HEK293 (cell line): ENCODE results near the gene SESN1.

Source experiments
- KLF1 ChIP-seq: fragments of 450-650 bp; formaldehyde crosslinking; IDR thresholded peaks from 2 replicates; pipeline ENCODE4 v1.5.1; 2016; ENCODE audit warnings: missing biosample characterization, missing genetic modification characterization
- WT1 ChIP-seq: fragments of 450-650 bp; formaldehyde crosslinking; IDR thresholded peaks from 2 replicates; pipeline ENCODE4 v1.5.1; 2016; ENCODE audit warnings: missing biosample characterization, missing genetic modification characterization
- ZBTB17 ChIP-seq: fragments of 450-650 bp; formaldehyde crosslinking; IDR thresholded peaks from 2 replicates; pipeline ENCODE4 v1.5.1; 2016; ENCODE audit warnings: missing biosample characterization, missing genetic modification characterization
- ZBTB21 ChIP-seq: fragments of 450-650 bp; formaldehyde crosslinking; IDR thresholded peaks from 2 replicates; pipeline ENCODE4 v1.5.1; 2017; ENCODE audit warnings: missing biosample characterization, missing genetic modification characterization
- ZNF423 ChIP-seq: fragments of 450-650 bp; formaldehyde crosslinking; IDR thresholded peaks from 2 replicates; pipeline ENCODE4 v1.5.1; 2016; ENCODE audit warnings: missing biosample characterization, missing genetic modification characterization
- ZNF529 ChIP-seq: fragments of 450-650 bp; formaldehyde crosslinking; IDR thresholded peaks from 2 replicates; pipeline ENCODE4 v1.5.1; 2017; ENCODE audit warnings: missing genetic modification characterization, missing biosample characterization; ENCODE audit not compliant: insufficient replicate concordance
- TF ChIP-seq, protein P1 (sequence below): fragments of 450-650 bp; formaldehyde crosslinking; IDR thresholded peaks from 2 replicates; pipeline ENCODE4 v1.5.1; 2016; ENCODE audit warnings: missing biosample characterization, missing genetic modification characterization
- TF ChIP-seq, protein P2 (sequence below): sonication (generic); formaldehyde crosslinking; IDR thresholded peaks from 2 replicates; pipeline ENCODE4 v1.8.1; 2022; ENCODE audit warnings: mild to moderate bottlenecking, moderate library complexity, missing genetic modification reagents
- TF ChIP-seq, protein P3 (sequence below): fragments of 450-650 bp; formaldehyde crosslinking; IDR thresholded peaks from 2 replicates; pipeline ENCODE4 v1.5.1; 2016; ENCODE audit warnings: missing biosample characterization, missing genetic modification characterization
- TF ChIP-seq, protein P4 (sequence below): fragments of 450-650 bp; formaldehyde crosslinking; IDR thresholded peaks from 2 replicates; pipeline ENCODE4 v1.5.1; 2016; ENCODE audit warnings: missing biosample characterization, missing genetic modification characterization
- TF ChIP-seq, protein P5 (sequence below): fragments of 450-650 bp; formaldehyde crosslinking; IDR thresholded peaks from 2 replicates; pipeline ENCODE4 v1.5.1; 2016; ENCODE audit warnings: missing biosample characterization, missing genetic modification characterization

DNA sequence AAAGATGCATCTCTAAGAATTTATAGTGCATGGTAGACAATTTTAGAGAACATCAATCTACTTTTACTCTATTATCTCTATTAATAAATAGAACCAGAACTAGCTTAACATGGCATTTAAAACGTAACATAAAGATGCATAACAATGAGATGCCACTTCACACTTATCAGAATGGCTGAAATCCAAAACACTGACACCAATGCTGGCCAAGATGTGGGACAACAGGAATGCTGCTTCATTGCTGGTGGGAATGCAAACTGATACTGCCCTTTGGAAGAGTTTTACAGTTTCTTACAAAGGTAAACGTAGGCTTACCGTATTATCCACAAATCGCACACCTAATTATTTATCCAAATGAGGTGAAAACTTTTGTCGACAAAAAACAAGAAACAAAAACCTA is 95.2 kb downstream of the SESN1 start:
- TF ChIP-seq, protein P1, sequence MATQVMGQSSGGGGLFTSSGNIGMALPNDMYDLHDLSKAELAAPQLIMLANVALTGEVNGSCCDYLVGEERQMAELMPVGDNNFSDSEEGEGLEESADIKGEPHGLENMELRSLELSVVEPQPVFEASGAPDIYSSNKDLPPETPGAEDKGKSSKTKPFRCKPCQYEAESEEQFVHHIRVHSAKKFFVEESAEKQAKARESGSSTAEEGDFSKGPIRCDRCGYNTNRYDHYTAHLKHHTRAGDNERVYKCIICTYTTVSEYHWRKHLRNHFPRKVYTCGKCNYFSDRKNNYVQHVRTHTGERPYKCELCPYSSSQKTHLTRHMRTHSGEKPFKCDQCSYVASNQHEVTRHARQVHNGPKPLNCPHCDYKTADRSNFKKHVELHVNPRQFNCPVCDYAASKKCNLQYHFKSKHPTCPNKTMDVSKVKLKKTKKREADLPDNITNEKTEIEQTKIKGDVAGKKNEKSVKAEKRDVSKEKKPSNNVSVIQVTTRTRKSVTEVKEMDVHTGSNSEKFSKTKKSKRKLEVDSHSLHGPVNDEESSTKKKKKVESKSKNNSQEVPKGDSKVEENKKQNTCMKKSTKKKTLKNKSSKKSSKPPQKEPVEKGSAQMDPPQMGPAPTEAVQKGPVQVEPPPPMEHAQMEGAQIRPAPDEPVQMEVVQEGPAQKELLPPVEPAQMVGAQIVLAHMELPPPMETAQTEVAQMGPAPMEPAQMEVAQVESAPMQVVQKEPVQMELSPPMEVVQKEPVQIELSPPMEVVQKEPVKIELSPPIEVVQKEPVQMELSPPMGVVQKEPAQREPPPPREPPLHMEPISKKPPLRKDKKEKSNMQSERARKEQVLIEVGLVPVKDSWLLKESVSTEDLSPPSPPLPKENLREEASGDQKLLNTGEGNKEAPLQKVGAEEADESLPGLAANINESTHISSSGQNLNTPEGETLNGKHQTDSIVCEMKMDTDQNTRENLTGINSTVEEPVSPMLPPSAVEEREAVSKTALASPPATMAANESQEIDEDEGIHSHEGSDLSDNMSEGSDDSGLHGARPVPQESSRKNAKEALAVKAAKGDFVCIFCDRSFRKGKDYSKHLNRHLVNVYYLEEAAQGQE (tag by site-specific recombination), result no peak
- TF ChIP-seq, protein P2, sequence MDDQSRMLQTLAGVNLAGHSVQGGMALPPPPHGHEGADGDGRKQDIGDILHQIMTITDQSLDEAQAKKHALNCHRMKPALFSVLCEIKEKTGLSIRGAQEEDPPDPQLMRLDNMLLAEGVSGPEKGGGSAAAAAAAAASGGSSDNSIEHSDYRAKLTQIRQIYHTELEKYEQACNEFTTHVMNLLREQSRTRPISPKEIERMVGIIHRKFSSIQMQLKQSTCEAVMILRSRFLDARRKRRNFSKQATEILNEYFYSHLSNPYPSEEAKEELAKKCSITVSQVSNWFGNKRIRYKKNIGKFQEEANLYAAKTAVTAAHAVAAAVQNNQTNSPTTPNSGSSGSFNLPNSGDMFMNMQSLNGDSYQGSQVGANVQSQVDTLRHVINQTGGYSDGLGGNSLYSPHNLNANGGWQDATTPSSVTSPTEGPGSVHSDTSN, result no peak
- TF ChIP-seq ZBTB17 (no peak), ZNF423 (tag by site-specific recombination) (no peak), ZBTB21 (no peak), ZNF529 (no peak), WT1 (tag by site-specific recombination) (no peak), KLF1 (tag by site-specific recombination) (no peak)
- TF ChIP-seq, protein P3, sequence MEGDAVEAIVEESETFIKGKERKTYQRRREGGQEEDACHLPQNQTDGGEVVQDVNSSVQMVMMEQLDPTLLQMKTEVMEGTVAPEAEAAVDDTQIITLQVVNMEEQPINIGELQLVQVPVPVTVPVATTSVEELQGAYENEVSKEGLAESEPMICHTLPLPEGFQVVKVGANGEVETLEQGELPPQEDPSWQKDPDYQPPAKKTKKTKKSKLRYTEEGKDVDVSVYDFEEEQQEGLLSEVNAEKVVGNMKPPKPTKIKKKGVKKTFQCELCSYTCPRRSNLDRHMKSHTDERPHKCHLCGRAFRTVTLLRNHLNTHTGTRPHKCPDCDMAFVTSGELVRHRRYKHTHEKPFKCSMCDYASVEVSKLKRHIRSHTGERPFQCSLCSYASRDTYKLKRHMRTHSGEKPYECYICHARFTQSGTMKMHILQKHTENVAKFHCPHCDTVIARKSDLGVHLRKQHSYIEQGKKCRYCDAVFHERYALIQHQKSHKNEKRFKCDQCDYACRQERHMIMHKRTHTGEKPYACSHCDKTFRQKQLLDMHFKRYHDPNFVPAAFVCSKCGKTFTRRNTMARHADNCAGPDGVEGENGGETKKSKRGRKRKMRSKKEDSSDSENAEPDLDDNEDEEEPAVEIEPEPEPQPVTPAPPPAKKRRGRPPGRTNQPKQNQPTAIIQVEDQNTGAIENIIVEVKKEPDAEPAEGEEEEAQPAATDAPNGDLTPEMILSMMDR (tag by site-specific recombination), result no peak
- TF ChIP-seq, protein P4, sequence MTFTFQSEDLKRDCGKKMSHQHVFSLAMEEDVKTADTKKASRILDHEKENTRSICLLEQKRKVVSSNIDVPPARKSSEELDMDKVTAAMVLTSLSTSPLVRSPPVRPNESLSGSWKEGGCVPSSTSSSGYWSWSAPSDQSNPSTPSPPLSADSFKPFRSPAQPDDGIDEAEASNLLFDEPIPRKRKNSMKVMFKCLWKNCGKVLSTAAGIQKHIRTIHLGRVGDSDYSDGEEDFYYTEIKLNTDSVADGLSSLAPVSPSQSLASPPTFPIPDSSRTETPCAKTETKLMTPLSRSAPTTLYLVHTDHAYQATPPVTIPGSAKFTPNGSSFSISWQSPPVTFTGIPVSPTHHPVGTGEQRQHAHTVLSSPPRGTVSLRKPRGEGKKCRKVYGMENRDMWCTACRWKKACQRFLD (tag by site-specific recombination), result no peak
- TF ChIP-seq, protein P5, sequence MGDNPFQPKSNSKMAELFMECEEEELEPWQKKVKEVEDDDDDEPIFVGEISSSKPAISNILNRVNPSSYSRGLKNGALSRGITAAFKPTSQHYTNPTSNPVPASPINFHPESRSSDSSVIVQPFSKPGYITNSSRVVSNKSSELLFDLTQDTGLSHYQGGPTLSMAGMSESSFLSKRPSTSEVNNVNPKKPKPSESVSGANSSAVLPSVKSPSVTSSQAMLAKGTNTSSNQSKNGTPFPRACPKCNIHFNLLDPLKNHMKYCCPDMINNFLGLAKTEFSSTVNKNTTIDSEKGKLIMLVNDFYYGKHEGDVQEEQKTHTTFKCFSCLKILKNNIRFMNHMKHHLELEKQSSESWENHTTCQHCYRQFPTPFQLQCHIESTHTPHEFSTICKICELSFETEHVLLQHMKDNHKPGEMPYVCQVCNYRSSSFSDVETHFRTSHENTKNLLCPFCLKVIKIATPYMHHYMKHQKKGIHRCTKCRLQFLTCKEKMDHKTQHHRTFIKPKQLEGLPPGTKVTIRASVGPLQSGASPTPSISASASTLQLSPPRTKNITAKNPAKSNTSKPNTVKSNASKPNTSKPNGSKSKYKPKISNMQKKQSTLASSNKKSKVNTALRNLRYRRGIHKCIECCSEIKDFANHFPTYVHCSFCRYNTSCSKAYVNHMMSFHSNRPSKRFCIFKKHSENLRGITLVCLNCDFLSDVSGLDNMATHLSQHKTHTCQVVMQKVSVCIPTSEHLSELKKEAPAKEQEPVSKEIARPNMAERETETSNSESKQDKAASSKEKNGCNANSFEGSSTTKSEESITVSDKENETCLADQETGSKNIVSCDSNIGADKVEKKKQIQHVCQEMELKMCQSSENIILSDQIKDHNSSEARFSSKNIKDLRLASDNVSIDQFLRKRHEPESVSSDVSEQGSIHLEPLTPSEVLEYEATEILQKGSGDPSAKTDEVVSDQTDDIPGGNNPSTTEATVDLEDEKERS (tag by site-specific recombination), result no peak
